ENCODE data around the gene CIDEB.

DNA sequence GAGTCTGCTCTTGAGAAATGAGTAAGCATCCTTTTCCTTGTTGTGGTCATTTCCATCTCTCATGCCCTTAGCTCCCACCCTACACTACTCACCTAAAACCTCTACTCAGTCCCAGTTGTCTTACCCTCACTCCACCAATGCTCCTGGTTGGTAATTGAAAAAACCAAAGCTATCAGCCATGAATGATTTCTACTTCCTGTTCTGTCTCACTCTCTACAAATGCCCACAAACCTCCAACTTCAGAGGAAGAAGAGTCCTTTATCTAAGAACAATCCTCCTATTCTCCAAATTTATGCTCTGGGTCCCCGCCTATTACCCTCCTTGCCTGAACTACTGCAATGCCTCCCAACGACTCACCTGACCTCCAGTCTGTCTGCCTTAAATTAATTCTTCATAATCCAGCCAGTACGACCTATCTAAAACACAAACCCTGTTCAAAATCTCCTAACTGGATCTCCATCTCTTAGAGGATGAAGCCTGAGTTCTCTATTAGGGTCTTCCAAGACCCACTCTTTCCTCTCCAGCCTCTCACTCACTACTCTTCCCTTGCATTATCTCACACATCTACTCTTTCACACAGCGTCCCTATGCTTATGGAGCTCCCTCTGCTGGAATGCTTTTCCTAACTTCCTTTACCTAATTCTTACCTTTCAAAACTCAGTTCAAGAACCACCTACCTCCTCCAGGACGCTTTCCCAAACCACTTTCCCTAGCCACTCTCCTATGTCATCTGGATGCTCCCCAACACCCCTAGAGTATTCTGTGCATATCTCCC, 10.4 kb downstream of the CIDEB start:
- TF ChIP-seq RARB (CRISPR knock-in tag; IDR thresholded peaks at IDR 0.05) (no peak), ZNF565 (CRISPR knock-in tag; conservative IDR thresholded peaks at IDR 0.05; ENCODE audit: low read depth) (no peak)
- TF ChIP-seq, protein P1, sequence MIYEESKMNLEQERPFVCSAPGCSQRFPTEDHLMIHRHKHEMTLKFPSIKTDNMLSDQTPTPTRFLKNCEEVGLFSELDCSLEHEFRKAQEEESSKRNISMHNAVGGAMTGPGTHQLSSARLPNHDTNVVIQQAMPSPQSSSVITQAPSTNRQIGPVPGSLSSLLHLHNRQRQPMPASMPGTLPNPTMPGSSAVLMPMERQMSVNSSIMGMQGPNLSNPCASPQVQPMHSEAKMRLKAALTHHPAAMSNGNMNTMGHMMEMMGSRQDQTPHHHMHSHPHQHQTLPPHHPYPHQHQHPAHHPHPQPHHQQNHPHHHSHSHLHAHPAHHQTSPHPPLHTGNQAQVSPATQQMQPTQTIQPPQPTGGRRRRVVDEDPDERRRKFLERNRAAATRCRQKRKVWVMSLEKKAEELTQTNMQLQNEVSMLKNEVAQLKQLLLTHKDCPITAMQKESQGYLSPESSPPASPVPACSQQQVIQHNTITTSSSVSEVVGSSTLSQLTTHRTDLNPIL (CRISPR knock-in tag; IDR thresholded peaks at IDR 0.05; ENCODE audit: low read depth), result no peak
